GM10266 (cell line): ENCODE data around the gene PRDM7.

ENCODE experiments used
- DNase-seq: peaks from one replicate; pipeline ENCODE4 v3.0.0; 2012; ENCODE audit errors: extremely low spot score
- CTCF ChIP-seq: IDR thresholded peaks from 2 replicates; pipeline ENCODE4 v1.5.1; 2012; ENCODE audit warnings: mild to moderate bottlenecking, low read depth; ENCODE audit not compliant: control insufficient read depth, insufficient read depth; ENCODE audit errors: missing control alignments

The PRDM7 gene

DNA sequence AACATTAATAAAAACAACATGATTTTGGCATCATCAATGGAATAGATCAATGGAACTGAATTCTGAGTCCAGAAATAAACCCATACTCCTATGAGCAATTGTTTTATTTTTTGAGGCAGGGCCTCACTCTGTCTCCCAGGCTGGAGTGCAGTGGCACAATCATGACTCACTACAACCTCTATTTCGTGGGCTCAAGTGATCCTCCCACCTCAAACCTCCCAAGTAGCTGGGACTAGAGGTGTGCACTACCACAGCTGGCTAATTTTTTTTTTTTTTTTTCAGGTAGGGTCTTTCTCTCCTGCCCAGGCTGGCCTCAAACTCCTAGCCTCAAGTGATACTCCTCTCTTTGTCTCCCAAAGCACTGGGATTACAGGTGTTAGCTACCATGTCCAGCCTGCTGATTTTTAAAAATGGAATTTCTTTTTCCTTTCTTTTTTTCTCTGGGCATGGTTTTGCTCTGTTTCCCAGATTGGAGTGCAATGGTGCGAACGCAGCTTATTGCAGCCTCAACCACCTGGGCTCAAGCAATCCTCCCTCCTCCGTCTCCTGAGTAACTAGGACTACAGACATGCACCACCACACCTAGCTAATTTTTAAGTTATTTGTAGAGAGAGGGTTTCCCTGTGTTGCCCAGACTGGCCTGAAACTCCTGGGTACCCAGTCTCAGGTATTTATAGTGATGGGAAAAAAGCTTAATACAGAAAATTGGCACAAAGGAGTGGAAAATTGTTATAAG is 7.3 kb upstream of the PRDM7 start:
- no peak for DNase-seq
- no peak for TF ChIP-seq CTCF

DNA sequence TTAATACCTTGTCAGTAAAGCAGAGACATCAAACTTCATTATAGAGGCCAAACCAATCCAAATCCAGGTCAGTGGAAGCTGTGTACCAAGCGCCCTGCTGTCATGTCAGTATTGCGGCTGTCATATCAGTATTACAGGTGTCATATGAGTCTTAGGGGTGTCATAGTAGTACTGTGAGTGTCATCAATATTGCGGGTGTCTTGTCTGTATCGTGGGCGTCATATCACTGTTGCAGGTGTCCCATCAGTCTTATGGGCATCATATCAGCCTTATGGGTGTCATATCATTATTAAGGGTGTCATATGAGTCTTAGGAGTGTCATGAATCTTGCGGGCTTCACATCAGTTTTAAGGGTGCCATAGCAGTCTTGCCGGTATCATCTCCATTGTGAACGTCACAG is 6.0 kb upstream of the PRDM7 start:
- no peak for TF ChIP-seq CTCF
- DNase-seq: no peak

DNA sequence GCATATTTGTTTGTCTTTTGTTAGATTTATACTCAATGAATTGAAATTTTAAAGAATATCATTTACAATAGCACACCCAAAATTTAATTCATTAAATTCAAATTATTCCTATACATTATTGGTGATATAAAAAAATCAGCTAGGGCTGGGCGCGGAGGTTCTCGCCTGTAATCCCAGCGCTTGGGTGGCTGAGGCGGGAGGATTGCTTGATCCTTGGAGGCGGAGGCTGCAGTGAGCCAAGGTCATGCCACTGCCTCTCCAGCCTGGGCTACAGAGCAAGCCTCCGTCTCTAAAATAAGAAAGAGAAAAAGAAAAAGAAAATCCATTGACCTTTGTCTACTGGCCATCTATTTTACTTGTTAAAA is 4.5 kb upstream of the PRDM7 start:
- DNase-seq: no peak
- no peak for TF ChIP-seq CTCF

GRCh38 chr16:90078579-90078895 is 1.4 kb upstream of the PRDM7 start:
- TF ChIP-seq CTCF: no peak
- no peak for DNase-seq

GRCh38 chr16:90077757-90078578 is 837 bp upstream of the PRDM7 start:
- peak; percentile 40 for DNase-seq
- no peak for TF ChIP-seq CTCF

DNA sequence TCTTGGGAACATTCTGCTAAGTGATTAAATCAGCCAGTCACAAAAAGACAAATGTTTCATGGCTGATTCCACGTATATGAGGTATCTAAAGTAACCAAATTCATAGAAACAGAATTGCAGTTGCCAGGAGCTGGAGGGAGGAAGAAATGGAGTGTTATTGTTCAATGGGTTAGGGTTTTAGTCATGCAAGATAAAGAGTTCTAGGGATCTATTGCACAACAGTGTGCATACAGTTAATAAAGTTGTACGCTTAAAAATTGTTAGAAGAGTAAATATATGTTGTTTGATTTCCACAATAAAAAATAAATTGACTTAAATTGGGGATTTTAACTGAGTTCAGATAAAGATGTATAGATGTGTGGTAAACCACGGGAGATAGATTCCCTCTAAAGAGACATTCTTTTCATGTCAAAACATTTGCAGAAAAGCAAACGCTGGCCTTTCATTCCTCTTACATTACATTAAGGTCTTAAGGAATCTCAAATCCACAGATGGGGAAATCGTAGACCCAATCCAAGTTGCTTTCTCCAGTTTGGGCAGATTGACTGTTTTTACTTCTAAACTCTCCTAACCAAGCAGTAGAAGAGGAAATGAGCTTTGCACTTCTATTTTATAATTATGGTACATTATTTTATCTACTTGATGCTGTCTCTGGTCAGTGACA is 4.6 kb downstream of the PRDM7 start:
- TF ChIP-seq CTCF: no peak
- no peak for DNase-seq

DNA sequence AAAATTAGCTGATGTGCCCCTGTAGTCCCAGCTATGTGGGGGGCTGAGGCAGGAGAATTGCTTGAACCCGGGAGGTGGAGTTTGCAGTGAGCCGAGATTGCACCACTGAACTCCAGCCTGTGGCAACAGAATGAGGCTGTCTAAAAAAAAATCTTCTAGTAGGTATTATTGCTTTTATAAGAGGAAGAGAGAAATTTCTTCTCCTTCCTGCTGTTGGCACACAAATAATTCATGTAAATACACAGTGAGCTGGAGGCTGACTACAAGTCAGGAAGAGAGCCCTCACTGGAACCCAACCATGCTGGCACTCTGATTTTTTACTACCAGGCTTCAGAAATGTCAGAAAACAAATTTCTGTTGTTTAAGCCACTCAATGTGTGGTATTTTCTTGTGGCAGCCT is 6.7 kb downstream of the PRDM7 start:
- TF ChIP-seq CTCF: no peak
- DNase-seq: no peak
